Activated CD8-positive, alpha-beta T cell treated with anti-CD3 and anti-CD28 coated beads for 36 hours (primary cell): ENCODE data around the gene CLEC2B. TPM values are rescaled to one million over a fixed set of nuclear protein-coding genes. Genes with fewer than 3 reads are reported as not detected.
A peak's percentile ranks its signal among the peaks of the same experiment; 100 is the strongest.

ENCODE experiments used
- ATAC-seq: fragments of 200-7000 bp; cut with Tn5 transposase; one replicate; pipeline ENCODE4 v1.10.0; 2021; ENCODE audit warnings: mild to moderate bottlenecking, moderate library complexity
- CTCF ChIA-PET: fragments of 350-600 bp; sonication (Branson Sonifier 250); formaldehyde crosslinking; loops from one replicate; lab custom pipeline; 2021; ENCODE audit warnings: antibody characterized with exemption; lab: Charles Lee
- POLR2A ChIA-PET: fragments of 350-600 bp; sonication (Branson Sonifier 250); formaldehyde crosslinking; loops from one replicate; lab custom pipeline; 2021; ENCODE audit warnings: antibody characterized with exemption; lab: Charles Lee
- DNase-seq: peaks from one replicate; pipeline ENCODE4 v3.0.0-alpha.2; 2020
- H3K27ac Mint-ChIP-seq: one replicate; pipeline ENCODE4 v1.8.0; 2021; ENCODE audit warnings: mild to moderate bottlenecking, mixed read lengths
- H3K27me3 Mint-ChIP-seq: one replicate; pipeline ENCODE4 v1.8.0; 2021; ENCODE audit warnings: mixed read lengths
- H3K36me3 Mint-ChIP-seq: one replicate; pipeline ENCODE4 v1.8.0; 2021; ENCODE audit warnings: low read depth, mixed read lengths
- H3K4me1 Mint-ChIP-seq: one replicate; pipeline ENCODE4 v1.8.0; 2021; ENCODE audit warnings: low read depth, mixed read lengths
- H3K4me3 Mint-ChIP-seq: one replicate; pipeline ENCODE4 v1.8.0; 2021; ENCODE audit warnings: mild to moderate bottlenecking, moderate library complexity, mixed read lengths
- H3K9me3 Mint-ChIP-seq: one replicate; pipeline ENCODE4 v1.8.0; 2021; ENCODE audit warnings: mixed read lengths
- intact Hi-C: fragments of 100-400 bp; cut with micrococcal nuclease; formaldehyde crosslinking; loops from one replicate; pipeline ENCODE4 v1.10.0; 2022
- total RNA-seq, 2 experiments: library from RNA; stranded (reverse); gene quantifications; one replicate each; pipeline ENCODE4 v1.2.3, GENCODE V29; 2021
- TF ChIP-seq, protein P1 (sequence below): fragments of 200-600 bp; IDR thresholded peaks from one replicate; pipeline ENCODE4 v1.8.0; 2022; ENCODE audit warnings: antibody characterized with exemption, mild to moderate bottlenecking

Gene CLEC2B
- total RNA-seq, 2 experiments from 2014 or later, result 38.4 to 43.2 TPM

DNA sequence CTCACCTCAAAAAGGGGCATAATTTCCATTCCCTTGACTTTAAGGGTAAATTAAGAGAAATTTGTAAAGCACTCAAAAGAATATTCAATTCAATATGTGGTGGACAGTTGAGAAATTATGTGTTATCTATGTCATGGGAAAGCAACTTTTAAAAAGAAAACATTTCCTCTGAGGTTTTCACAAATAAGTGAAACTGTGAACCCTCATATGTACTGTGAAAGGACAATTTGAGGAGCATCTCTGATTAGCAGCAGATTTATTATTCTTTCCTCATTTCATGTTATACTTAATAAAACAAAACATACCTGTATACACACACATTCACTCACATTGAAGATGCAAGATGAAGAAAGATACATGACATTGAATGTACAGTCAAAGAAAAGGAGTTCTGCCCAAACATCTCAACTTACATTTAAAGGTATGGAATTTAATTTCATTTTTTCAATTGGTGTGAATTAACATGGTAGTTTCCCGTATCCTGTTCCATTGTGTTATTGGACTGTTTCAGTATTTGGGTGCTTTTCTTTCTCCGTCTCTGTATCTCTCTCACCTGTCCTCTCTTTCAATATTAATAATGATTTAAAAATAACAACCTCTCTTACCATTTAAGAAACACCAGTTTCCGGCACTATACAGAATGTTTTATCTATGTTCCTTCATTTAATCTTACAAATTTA is 41.8 kb downstream of the CLEC2B start, which contains the start of gene KLRF1:
Gene KLRF1, plus strand, starts transcription at position 273 of the 680 bp plus-strand sequence. Its CDS starts 64 bp downstream, at position 337.
- intact Hi-C loops, result no loop called here
- no peak for DNase-seq
- ATAC-seq, result no peak
- TF ChIP-seq, protein P1, sequence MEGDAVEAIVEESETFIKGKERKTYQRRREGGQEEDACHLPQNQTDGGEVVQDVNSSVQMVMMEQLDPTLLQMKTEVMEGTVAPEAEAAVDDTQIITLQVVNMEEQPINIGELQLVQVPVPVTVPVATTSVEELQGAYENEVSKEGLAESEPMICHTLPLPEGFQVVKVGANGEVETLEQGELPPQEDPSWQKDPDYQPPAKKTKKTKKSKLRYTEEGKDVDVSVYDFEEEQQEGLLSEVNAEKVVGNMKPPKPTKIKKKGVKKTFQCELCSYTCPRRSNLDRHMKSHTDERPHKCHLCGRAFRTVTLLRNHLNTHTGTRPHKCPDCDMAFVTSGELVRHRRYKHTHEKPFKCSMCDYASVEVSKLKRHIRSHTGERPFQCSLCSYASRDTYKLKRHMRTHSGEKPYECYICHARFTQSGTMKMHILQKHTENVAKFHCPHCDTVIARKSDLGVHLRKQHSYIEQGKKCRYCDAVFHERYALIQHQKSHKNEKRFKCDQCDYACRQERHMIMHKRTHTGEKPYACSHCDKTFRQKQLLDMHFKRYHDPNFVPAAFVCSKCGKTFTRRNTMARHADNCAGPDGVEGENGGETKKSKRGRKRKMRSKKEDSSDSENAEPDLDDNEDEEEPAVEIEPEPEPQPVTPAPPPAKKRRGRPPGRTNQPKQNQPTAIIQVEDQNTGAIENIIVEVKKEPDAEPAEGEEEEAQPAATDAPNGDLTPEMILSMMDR, result no peak
- ChIA-PET POLR2A (no interaction called here), CTCF (no interaction called here)
- no peaks in the 10 kb centered on the region for H3K27me3 Mint-ChIP-seq
- H3K4me3 Mint-ChIP-seq, result no peak within 1 kb of the TSS
- peaks cover 2% of the 10 kb centered on the region for H3K4me1 Mint-ChIP-seq
- no peaks in the 10 kb centered on the region for H3K36me3 Mint-ChIP-seq
- H3K27ac Mint-ChIP-seq, result no peak within 1 kb of the TSS
- no peaks in the 10 kb centered on the region for H3K9me3 Mint-ChIP-seq

GRCh38 chr12:9820281-9820930 is 48.7 kb downstream of the CLEC2B start:
- TF ChIP-seq, protein P1, result no peak
- no peak for ATAC-seq
- Mint-ChIP-seq H3K27me3 (no peaks in the 10 kb centered on the region), H3K36me3 (no peaks in the 10 kb centered on the region), H3K4me1 (peaks cover under 1% of the 10 kb centered on the region), H3K27ac (no peak overlapping the region), H3K4me3 (no peak overlapping the region), H3K9me3 (no peaks in the 10 kb centered on the region)
- no peak for DNase-seq
- intact Hi-C loops, result no loop called here
- ChIA-PET CTCF (interaction anchor here (1.1 to 17.0 kb wide), 3 partner anchors 9 to 71 kb away, joined by 3 to 219 read pairs (median 4); no protein-coding TSS in a partner anchor), POLR2A (interaction anchor here (0.8 to 1.4 kb wide), 4 partner anchors 34 to 71 kb away, joined by 3 read pairs; partner anchors contain the start of gene CD69)

DNA sequence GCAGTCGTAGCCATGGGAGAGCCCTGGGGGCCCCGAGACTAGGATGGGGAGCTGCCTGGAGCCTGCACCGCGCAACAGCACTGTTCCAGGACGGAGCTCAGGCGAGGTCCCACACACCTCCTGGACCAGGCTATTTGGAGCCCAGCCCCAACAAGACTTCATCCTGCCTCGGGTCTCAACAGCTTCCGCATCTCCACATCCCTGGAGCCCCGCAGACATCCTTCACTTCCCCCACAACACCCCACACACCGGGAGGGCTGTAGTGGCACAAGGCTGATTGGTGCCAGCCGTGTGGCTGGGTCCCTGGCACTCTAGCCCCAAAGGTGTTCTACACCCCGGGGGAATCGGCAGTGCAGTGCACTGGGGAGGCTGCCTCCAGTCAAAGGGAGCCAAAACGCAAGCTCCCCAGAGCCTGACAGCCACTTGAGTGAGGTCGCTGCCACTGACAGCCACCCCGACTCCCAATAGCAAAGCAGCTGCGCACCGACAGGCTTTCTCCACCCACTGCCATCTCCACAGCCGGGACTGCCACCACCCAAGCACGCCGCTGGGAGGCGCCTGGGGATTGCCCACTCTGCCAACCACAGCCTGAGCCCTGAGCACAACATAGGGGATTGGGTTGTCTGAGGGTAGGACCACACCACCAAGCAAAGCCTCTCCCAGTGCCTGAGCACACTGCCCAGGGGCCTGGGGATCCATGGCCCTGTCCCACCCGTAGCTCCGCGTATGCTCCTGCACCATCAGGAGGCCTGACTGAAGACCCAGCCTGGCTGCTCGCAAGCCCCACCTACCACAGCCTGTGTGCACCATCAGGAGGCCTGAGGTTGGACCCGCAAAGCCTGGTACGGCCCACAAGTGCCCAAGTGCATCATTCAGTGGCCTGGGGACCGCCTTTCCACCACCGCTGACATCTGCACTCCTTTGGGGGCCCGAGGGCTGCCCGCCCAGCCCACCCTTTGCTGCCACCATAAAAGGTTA is 55.0 kb downstream of the CLEC2B start:
- peak; percentile 98 for ATAC-seq
- peaks cover 4% of the 10 kb centered on the region for H3K27me3 Mint-ChIP-seq
- H3K4me1 Mint-ChIP-seq, result peaks cover 14% of the 10 kb centered on the region
- TF ChIP-seq, protein P1, result peak; percentile 94
- DNase-seq, result peak; percentile 94
- CTCF ChIA-PET, result interaction anchor here (0.6 to 17.0 kb wide), 69 partner anchors 8 to 836 kb away, joined by 3 to 219 read pairs (median 4); partner anchors contain the start of genes CLEC12B, CLEC2A, CLEC2B and CLEC7A
- H3K9me3 Mint-ChIP-seq, result no peaks in the 10 kb centered on the region
- H3K36me3 Mint-ChIP-seq, result no peaks in the 10 kb centered on the region
- intact Hi-C loops, result loop anchor here (1.0 to 5.0 kb wide), 3 partner anchors 53 to 328 kb away; partner anchors contain the start of gene CLEC2B
- peak overlapping the region; percentile 55 for H3K27ac Mint-ChIP-seq
- POLR2A ChIA-PET, result interaction anchor here (0.6 to 1.5 kb wide), 16 partner anchors 14 to 603 kb away, joined by 3 to 9 read pairs (median 3); partner anchors contain the start of gene CD69
- H3K4me3 Mint-ChIP-seq, result peak overlapping the region; percentile 85

DNA sequence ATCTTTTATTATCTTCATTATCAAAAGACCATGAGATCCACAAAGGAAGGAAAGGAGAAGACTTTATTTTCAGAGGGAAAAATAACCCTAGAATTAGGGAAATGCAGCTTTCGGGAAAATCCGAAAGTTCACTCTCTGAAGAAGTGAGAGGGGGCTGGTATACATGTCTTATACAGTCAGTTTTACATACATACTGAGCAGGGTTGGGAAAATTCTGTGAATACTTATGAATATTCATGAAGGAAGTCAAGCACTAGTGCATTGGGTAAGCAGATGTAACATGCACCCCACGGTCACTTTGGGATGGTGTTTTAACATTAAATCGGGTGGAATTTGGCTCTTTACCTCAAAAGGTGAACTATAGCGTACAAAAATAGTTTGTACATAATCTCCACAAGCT is 57.5 kb downstream of the CLEC2B start:
- H3K36me3 Mint-ChIP-seq, result no peaks in the 10 kb centered on the region
- H3K4me3 Mint-ChIP-seq, result no peak overlapping the region
- POLR2A ChIA-PET, result interaction anchor here (0.7 to 1.2 kb wide), 2 partner anchors 17 to 59 kb away, joined by 3 read pairs; no protein-coding TSS in a partner anchor
- H3K27me3 Mint-ChIP-seq, result peaks cover 5% of the 10 kb centered on the region
- ATAC-seq (no peak), DNase-seq (no peak)
- no peaks in the 10 kb centered on the region for H3K9me3 Mint-ChIP-seq
- intact Hi-C loops, result loop anchor here (5.0 kb wide), 2 partner anchors 56 to 331 kb away; partner anchors contain the start of gene CLEC2B
- TF ChIP-seq, protein P1, result no peak
- CTCF ChIA-PET, result interaction anchor here (0.6 to 17.0 kb wide), 5 partner anchors 13 to 325 kb away, joined by 3 to 219 read pairs (median 41); no protein-coding TSS in a partner anchor
- H3K27ac Mint-ChIP-seq, result no peak overlapping the region
- peaks cover 14% of the 10 kb centered on the region for H3K4me1 Mint-ChIP-seq
